Activated CD4-positive, CD25-positive, alpha-beta regulatory T cell treated with anti-CD3 and anti-CD28 coated beads, Interleukin-2, amount 50 U/mL, for 72 hours (primary cell): ENCODE results near the gene FAM13C.
"Not testable (repeated sequence)": the region's sequence is repeated elsewhere in the genome, so short reads cannot be mapped to it uniquely, and the experiment has no call there.

Experiments
- DNase-seq: peaks from one replicate; pipeline ENCODE4 v3.0.0; 2021

The FAM13C gene

DNA sequence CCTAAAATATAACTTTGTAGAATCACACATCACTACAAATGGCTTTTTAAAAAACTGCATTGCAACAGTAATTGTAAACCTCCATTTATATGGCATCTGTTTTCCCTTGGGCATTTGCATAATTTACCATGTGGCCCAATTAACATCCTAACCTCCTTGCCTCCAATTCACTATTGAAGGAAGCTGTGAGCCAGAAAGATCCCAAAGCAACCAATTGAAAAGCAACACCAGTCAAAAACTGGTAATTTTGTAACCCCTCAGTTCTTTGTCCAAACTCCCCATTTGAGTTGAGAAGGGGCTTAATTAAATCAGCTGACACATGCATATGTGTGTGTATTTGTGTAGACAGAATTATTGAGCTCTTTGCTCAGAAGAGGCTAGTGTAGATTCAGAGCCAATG is 90.3 kb downstream of the FAM13C start:
- DNase-seq: no peak

GRCh38 chr10:59271160-59271559 is 91.2 kb downstream of the FAM13C start:
- DNase-seq: no peak

GRCh38 chr10:59270492-59270891 is 91.9 kb downstream of the FAM13C start:
- no peak for DNase-seq

- DNase-seq: no peak
Measured at GRCh38 chr10:59269651-59270050, 92.7 kb downstream of the FAM13C start.

DNA sequence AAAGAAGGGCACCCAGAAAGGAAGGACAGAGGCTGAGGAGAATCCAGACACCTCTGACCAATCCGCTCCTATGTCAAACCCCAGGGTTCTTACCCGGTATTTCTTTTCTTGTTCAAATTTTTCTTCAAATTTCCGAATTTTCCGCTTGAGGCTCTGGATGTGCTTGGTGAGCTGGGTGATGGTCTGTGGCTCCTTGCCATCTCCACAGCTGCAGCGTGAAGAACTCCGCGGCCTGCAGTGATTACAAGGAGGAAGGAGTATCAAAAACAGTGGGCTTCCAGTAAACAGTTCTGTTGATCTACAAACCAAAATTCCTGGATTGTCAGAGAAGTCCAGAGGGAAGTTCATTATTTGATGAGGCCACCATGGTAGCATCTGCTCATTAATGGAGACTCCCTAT is 93.9 kb downstream of the FAM13C start:
- no peak for DNase-seq

DNA sequence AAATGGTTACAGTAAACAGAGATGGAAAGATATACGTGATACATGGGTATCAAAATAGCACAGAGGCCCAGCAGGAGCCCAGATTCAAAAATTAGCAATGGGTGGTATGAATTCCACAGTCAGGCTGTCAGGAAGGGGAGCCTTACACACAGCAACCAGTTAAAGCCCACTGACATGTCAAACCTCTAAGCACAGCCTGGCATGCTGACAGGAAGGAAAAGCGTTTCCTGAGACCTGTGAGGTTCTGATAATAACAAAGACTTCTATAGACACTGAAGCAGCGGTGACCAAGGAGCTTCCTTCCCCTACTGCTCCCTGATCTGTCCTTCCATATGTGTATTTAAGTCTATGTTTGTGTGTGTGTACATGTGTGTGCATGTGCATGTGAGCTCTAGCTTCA is 96.0 kb downstream of the FAM13C start:
- DNase-seq: no peak

GRCh38 chr10:59265141-59265540 is 97.2 kb downstream of the FAM13C start:
- DNase-seq: no peak

DNA sequence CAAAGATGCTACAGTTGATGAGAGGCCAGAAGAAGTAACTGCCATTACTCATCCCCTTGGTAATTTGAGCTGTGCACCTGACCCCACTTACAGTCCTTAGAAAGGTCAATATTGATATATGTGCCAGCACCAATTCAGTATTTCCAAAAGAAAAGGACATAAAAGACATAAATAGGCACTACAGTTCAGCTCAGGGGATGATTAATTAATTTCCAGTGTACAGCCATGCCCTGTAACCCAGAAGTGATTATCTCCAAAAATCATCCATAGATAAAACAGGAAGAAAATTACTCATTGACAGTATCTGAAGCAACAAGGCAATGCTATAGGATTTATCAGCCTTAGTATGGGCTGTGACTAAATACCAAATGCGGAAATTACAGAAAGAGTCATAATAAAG is 103.5 kb downstream of the FAM13C start:
- DNase-seq: no peak

DNA sequence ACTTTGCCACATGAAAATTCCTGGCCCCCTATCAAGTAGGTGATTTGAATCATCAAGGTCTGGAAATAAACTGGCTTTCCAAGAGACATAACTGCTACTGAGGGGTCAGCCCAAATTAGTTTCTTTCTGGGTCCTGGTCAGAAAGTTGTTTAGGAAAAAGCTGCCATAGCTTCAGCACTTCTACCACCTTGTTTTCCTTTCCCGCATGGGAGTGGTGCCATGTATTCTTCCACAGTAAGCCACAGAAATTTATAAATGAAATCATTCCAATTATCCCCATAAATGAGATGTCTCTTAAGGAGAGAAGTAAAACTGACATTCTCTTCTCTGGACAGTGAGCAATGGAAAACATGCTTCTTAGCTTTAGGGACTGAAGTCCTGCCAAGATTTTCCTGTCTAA is 105.1 kb downstream of the FAM13C start:
- no peak for DNase-seq

- no peak for DNase-seq
Measured at GRCh38 chr10:59255463-59255862, 106.9 kb downstream of the FAM13C start.

DNA sequence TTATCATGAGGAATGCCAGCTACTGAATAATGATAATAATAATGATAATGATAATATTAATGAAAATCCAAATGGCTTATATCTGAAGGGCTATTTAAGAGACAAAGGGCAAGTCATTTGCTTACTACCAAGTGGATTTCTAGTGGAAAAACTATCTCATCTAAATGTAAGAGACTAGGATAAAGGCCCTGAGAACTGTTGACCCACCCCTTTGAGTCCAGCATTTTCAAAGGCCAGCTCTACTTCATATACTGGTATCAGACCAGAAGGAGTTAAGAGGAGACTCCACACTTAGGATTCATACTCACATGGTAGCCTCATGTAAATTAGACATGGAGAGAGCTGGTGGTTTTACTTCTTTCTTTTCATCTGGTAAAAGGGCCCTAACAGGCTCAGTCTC is 109.9 kb downstream of the FAM13C start:
- DNase-seq: no peak

GRCh38 chr10:59245686-59246085 is 116.7 kb downstream of the FAM13C start:
- no peak for DNase-seq

DNA sequence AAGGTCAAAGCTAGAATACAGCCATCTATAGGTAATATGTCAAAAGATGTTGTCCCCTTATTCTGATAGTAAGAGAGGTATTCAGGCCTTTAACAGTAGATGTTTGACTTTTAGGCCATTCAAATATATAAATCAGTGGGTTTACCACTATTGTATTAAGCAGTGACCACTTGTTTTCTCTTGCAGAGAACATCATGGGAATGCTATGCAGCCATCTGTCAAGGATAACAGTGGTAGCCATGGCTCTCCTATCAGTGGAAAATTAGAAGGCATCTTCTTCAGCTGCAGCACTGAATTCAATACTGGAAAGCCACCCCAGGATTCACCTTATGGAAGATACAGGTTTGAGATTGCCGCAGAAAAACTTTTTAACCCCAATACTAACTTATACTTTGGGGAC is 117.5 kb downstream of the FAM13C start:
- no peak for DNase-seq

GRCh38 chr10:59243611-59244195 is 118.6 kb downstream of the FAM13C start:
- no peak for DNase-seq

DNA sequence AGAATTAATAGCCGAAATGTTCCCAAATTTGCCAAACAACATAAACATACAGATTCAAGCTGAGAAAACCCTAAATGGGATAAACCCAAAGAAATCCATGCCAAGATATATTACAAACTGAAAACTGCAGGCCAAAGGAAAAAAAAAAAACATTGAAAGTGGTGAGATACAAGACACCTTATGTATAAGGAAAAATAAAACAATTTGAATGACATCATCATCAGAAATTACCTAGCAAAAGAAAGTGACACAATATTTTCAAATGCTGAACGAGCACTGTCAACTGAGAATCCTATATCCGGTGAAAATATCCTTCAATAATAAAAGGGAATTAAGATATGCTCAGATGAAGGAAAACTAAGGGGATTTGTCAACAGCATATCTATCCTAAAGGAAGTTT is 119.4 kb downstream of the FAM13C start:
- DNase-seq: no peak

DNA sequence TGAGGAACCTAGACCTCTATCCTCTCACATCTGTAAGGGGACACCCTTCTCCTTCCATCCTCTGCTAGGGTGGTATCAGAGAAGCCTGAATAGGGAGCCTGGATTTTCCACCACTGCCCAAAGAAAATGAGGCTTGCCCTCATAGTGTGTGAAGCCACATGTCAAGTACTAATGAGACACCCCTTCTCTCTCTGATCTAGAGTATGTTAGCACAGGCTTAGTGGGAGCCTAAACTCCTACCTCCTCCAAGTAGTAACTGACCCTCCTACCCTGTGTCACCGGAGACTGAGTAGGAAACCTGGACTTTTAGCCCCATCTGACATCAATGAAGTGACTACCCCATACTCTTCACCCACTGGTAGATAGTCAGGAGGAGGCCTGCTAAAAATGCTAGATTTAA is 120.3 kb downstream of the FAM13C start:
- no peak for DNase-seq

DNA sequence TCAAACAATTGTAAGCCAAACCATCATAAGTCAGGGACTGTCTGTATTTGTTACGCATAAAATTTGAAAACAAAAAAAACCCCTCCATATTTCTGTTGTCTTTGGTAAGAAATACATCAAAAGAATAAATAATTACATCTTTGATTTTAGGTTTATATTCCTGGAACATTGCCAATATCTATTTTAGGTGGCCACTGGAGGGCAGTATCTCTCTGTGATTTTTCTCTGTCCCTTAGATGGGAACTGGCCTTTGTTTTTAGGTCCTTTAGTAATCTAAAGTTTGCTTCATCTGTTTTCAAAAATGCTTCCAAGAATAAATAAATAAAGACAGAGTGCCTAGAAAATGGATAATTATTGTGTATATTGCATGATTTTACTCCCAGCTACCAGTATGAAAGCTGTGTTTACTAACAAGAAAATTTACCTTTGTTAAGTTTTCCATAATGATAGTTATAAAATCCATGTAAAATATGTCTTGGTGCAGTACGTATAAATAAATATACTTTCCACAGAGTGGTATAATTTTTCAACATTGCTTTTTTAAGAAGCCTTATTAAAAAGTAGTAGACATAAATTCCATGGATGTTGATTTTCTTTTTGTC is 121.7 kb downstream of the FAM13C start:
- no peak for DNase-seq

- not testable (repeated sequence) for DNase-seq
Measured at GRCh38 chr10:59239108-59239507, 123.2 kb downstream of the FAM13C start.

- no peak for DNase-seq
Measured at GRCh38 chr10:59237775-59238174, 124.6 kb downstream of the FAM13C start.

DNA sequence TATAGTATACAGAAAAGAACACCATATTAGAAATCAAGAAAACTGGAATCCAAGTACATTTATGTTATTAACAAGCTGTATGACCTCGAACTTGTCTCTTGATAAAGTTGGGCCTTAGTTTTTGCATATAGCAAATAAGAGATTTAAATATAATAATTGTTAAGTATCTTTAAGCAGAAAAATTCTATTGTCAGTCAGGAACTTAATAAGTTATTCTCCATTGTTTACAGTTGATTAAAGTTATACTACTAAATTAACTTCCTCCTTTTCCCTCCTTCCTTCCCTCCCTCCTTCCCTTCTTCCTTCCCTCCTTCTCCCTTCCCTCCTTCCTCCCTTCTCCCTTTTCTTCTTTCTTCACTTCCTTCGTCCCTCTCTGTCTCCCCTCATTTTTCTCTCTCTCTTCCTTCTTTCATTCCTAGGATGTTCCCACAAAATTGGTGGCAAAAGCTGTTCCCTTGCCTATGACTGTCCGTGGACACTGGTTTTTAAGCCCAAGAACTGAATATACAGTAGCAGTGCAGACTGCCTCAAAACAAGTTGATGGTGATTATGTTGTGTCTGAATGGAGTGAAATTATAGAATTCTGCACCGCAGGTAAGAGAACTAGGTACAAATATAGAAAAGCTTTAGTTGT is 126.2 kb downstream of the FAM13C start:
- DNase-seq: no peak

DNA sequence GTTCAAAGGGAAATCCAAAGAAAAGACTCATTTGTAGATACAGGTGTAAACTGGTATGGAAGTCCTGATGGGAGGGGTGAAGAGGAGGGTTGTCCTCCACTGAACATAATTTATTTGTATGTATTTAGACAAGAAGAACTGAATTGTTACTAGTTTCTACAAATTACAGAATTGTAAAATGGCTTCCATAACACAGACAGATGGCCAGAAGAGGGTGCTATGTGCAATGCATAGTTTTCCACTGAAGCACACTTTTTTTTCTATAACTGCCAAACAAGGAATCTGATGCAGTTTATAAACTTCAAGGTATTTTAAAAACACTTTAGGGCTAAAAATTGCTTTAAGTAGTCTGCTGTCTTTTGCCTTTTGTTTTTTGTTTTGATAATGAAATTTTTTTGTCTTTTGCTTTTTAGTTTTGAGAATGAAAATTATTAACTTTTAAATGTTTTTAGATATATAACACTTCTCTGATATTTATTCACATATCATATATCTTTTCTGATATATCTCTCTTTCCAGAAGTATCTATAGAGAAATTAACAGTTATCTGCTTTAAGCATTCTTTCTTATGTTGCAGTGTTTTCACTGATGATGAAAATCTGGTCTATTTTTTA is 127.4 kb downstream of the FAM13C start:
- DNase-seq: no peak

DNA sequence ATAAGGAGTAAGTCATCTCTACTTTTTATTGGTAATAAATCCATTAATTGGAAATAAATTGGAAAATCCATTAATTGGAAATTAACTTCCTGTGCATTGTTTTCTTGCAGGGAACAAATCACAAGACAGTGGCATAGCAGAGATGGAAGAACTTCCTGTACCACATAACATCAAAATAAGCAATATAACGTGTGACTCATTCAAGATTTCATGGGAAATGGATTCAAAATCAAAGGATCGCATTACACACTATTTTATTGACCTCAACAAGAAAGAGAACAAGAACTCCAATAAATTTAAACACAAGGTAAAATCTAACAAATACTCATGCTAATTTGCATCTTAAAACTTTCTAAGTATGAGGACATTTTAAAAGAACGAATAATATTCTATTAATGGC is 128.2 kb downstream of the FAM13C start:
- DNase-seq: no peak

DNA sequence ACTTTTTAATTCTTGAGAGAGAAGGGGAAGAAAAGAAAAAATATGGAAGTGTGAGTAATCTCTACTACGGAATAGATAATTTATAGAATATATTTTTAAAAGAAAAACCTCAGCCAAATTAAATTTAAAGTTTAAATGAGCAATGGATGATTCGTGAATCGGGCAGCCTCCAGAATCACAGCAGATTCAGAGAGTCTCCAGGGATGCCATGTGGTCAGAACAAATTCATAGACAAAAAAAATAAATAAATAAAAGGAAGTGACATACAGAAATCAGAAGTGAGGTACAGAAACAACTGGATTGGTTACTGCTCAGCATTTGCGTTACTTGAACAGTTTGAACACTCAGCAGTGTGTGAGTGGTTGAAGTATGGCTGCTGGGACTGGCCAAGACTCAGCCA is 132.9 kb downstream of the FAM13C start:
- no peak for DNase-seq

- DNase-seq: no peak
Measured at GRCh38 chr10:59227136-59227673, 135.1 kb downstream of the FAM13C start.
